ENCODE data around the gene CAPN9. TPM values are rescaled to one million over a fixed set of nuclear protein-coding genes. Genes with fewer than 3 reads are reported as not detected.

Gene CAPN9
- total RNA-seq, 4 donors from 2014 or later: not detected

GRCh38 chr1:230785636-230786384 is 38.6 kb downstream of the CAPN9 start:
- no peak for TF ChIP-seq CTCF (IDR thresholded peaks at IDR 0.05; ENCODE audit: low read depth)

GRCh38 chr1:230786385-230786753 is 39.2 kb downstream of the CAPN9 start:
- no peak for TF ChIP-seq CTCF (IDR thresholded peaks at IDR 0.05; ENCODE audit: low read depth)

- TF ChIP-seq CTCF (IDR thresholded peaks at IDR 0.05; ENCODE audit: low read depth): no peak
Measured at GRCh38 chr1:230787471-230787870, 40.3 kb downstream of the CAPN9 start.

- TF ChIP-seq CTCF (IDR thresholded peaks at IDR 0.05; ENCODE audit: low read depth): no peak
Measured at GRCh38 chr1:230788561-230789275, 41.5 kb downstream of the CAPN9 start.

GRCh38 chr1:230790026-230790425 is 42.8 kb downstream of the CAPN9 start:
- no peak for TF ChIP-seq CTCF (IDR thresholded peaks at IDR 0.05; ENCODE audit: low read depth)

- no peak for TF ChIP-seq CTCF (IDR thresholded peaks at IDR 0.05; ENCODE audit: low read depth)
Measured at GRCh38 chr1:230791986-230792564, 44.9 kb downstream of the CAPN9 start.

Measured in subcutaneous adipose tissue (tissue), 4 donors.